GM18907 (cell line): ENCODE results near the gene CNOT6.

Experiments
- ATAC-seq: cut with Tn5 transposase; IDR thresholded peaks from one replicate; pipeline ENCODE4 v1.9.1; 2021; ENCODE audit warnings: mild to moderate bottlenecking, moderate library complexity; ENCODE audit not compliant: unreplicated experiment

Gene CNOT6

GRCh38 chr5:180558232-180558631 lies 64.1 kb downstream of the CNOT6 start:
- no peak for ATAC-seq

GRCh38 chr5:180563994-180564393 lies 69.8 kb downstream of the CNOT6 start:
- ATAC-seq, result no peak

- no peak for ATAC-seq
Measured at GRCh38 chr5:180568914-180569313, 74.7 kb downstream of the CNOT6 start.

- no peak for ATAC-seq
Measured at GRCh38 chr5:180575571-180575970, 81.4 kb downstream of the CNOT6 start.

- no peak for ATAC-seq
Measured at GRCh38 chr5:180580681-180581080, 86.5 kb downstream of the CNOT6 start.

- ATAC-seq, result no peak
Measured at GRCh38 chr5:180583738-180584137, 89.6 kb downstream of the CNOT6 start.

- no peak for ATAC-seq
Measured at GRCh38 chr5:180586204-180586603, 92.0 kb downstream of the CNOT6 start.

GRCh38 chr5:180586870-180587269 lies 92.7 kb downstream of the CNOT6 start:
- no peak for ATAC-seq

- no peak for ATAC-seq
Measured at GRCh38 chr5:180589771-180590542, 95.8 kb downstream of the CNOT6 start.

- no peak for ATAC-seq
Measured at GRCh38 chr5:180590543-180591310, 96.5 kb downstream of the CNOT6 start.

- ATAC-seq, result no peak
Measured at GRCh38 chr5:180591311-180591887, 97.2 kb downstream of the CNOT6 start, which contains the start of gene SCGB3A1. SCGB3A1 (minus strand) TSS chr5:180591499; CDS start chr5:180591462, 37 bp downstream.

GRCh38 chr5:180592176-180592575 lies 98.0 kb downstream of the CNOT6 start:
- no peak for ATAC-seq

GRCh38 chr5:180593446-180594206 lies 99.4 kb downstream of the CNOT6 start:
- ATAC-seq, result no peak

GRCh38 chr5:180594311-180595045 lies 100.3 kb downstream of the CNOT6 start:
- ATAC-seq, result no peak

GRCh38 chr5:180595046-180595379 lies 100.8 kb downstream of the CNOT6 start:
- no peak for ATAC-seq

- ATAC-seq, result no peak
Measured at GRCh38 chr5:180595381-180596114, 101.4 kb downstream of the CNOT6 start.

GRCh38 chr5:180596115-180596667 lies 102.0 kb downstream of the CNOT6 start:
- no peak for ATAC-seq

- ATAC-seq, result no peak
Measured at GRCh38 chr5:180596668-180597231, 102.6 kb downstream of the CNOT6 start.

- no peak for ATAC-seq
Measured at GRCh38 chr5:180598316-180598701, 104.1 kb downstream of the CNOT6 start.
